Measurements from ENCODE around the gene GIT2. TPM values are rescaled to one million over a fixed set of nuclear protein-coding genes. Genes with fewer than 3 reads are reported as not detected.
"Not testable (repeated sequence)": the region's sequence is repeated elsewhere in the genome, so short reads cannot be mapped to it uniquely, and the experiment has no call there.

The GIT2 gene
- total RNA-seq, 1 donor from 2014 or later: 72.3 TPM

- H3K27ac Mint-ChIP-seq: no peak overlapping the region
- H3K27me3 Mint-ChIP-seq (ENCODE audit: low read depth): no peaks in the 10 kb centered on the region
- H3K4me3 Mint-ChIP-seq (ENCODE audit: low read depth): no peak overlapping the region
- H3K4me1 Mint-ChIP-seq (ENCODE audit: low read depth): peaks cover 3% of the 10 kb centered on the region
- intact Hi-C loops (cut with micrococcal nuclease): no loop called here
- H3K36me3 Mint-ChIP-seq (ENCODE audit: low read depth): peaks cover 73% of the 10 kb centered on the region
- H3K9me3 Mint-ChIP-seq: no peaks in the 10 kb centered on the region
- no peak for DNase-seq (ENCODE audit: low spot score)
Observed at GRCh38 chr12:110020956-110021355, 24.8 kb upstream of the GIT2 start.

GRCh38 chr12:110015132-110015531 lies 19.0 kb upstream of the GIT2 start:
- Mint-ChIP-seq H3K9me3 (no peaks in the 10 kb centered on the region), H3K36me3 (ENCODE audit: low read depth) (peaks cover 64% of the 10 kb centered on the region), H3K4me3 (ENCODE audit: low read depth) (peak overlapping the region; percentile 42), H3K27me3 (ENCODE audit: low read depth) (no peaks in the 10 kb centered on the region), H3K27ac (peak overlapping the region; percentile 85), H3K4me1 (ENCODE audit: low read depth) (peaks cover 39% of the 10 kb centered on the region)
- intact Hi-C loops (cut with micrococcal nuclease): no loop called here
- DNase-seq (ENCODE audit: low spot score): no peak

GRCh38 chr12:110012659-110013058 lies 16.5 kb upstream of the GIT2 start:
- no peaks in the 10 kb centered on the region for H3K9me3 Mint-ChIP-seq
- H3K36me3 Mint-ChIP-seq (ENCODE audit: low read depth): peaks cover 57% of the 10 kb centered on the region
- intact Hi-C loops (cut with micrococcal nuclease): no loop called here
- peaks cover 51% of the 10 kb centered on the region for H3K4me1 Mint-ChIP-seq (ENCODE audit: low read depth)
- no peak overlapping the region for H3K4me3 Mint-ChIP-seq (ENCODE audit: low read depth)
- DNase-seq (ENCODE audit: low spot score): no peak
- H3K27ac Mint-ChIP-seq: peak overlapping the region; percentile 74
- no peaks in the 10 kb centered on the region for H3K27me3 Mint-ChIP-seq (ENCODE audit: low read depth)

GRCh38 chr12:110012137-110012536 lies 16.0 kb upstream of the GIT2 start:
- Mint-ChIP-seq H3K9me3 (no peaks in the 10 kb centered on the region), H3K27ac (peak overlapping the region; percentile 74), H3K4me1 (ENCODE audit: low read depth) (peaks cover 51% of the 10 kb centered on the region), H3K36me3 (ENCODE audit: low read depth) (peaks cover 55% of the 10 kb centered on the region), H3K27me3 (ENCODE audit: low read depth) (no peaks in the 10 kb centered on the region), H3K4me3 (ENCODE audit: low read depth) (no peak overlapping the region)
- DNase-seq (ENCODE audit: low spot score): no peak
- intact Hi-C loops (cut with micrococcal nuclease): no loop called here

- DNase-seq (ENCODE audit: low spot score): no peak
Observed at GRCh38 chr12:110010853-110011723, 14.9 kb upstream of the GIT2 start.

GRCh38 chr12:110008681-110009398 lies 12.7 kb upstream of the GIT2 start:
- H3K27me3 Mint-ChIP-seq (ENCODE audit: low read depth); DNase-seq (ENCODE audit: low spot score); H3K4me3 Mint-ChIP-seq (ENCODE audit: low read depth); H3K9me3 Mint-ChIP-seq: not testable (repeated sequence)
- Mint-ChIP-seq H3K27ac (peak overlapping the region; percentile 67), H3K36me3 (ENCODE audit: low read depth) (peaks cover 53% of the 10 kb centered on the region), H3K4me1 (ENCODE audit: low read depth) (peaks cover 62% of the 10 kb centered on the region)
- intact Hi-C loops (cut with micrococcal nuclease): loop anchor here (5.0 kb wide), 1 partner anchor 37 kb away; no protein-coding TSS in a partner anchor

More at GRCh38 chr12:110010853-110011723, 14.9 kb upstream of the GIT2 start:
- peak overlapping the region; percentile 56 for H3K27ac Mint-ChIP-seq
- H3K27me3 Mint-ChIP-seq (ENCODE audit: low read depth): no peaks in the 10 kb centered on the region
- H3K4me1 Mint-ChIP-seq (ENCODE audit: low read depth): peaks cover 57% of the 10 kb centered on the region
- intact Hi-C loops (cut with micrococcal nuclease): no loop called here
- H3K4me3 Mint-ChIP-seq (ENCODE audit: low read depth): no peak overlapping the region
- H3K9me3 Mint-ChIP-seq: no peaks in the 10 kb centered on the region
- H3K36me3 Mint-ChIP-seq (ENCODE audit: low read depth): peaks cover 61% of the 10 kb centered on the region

- Mint-ChIP-seq H3K9me3 (no peaks in the 10 kb centered on the region), H3K4me1 (ENCODE audit: low read depth) (peaks cover 66% of the 10 kb centered on the region), H3K27me3 (ENCODE audit: low read depth) (no peaks in the 10 kb centered on the region), H3K36me3 (ENCODE audit: low read depth) (peaks cover 54% of the 10 kb centered on the region), H3K27ac (no peak overlapping the region), H3K4me3 (ENCODE audit: low read depth) (no peak overlapping the region)
- intact Hi-C loops (cut with micrococcal nuclease): loop anchor here (5.0 kb wide), 1 partner anchor 36 kb away; no protein-coding TSS in a partner anchor
- no peak for DNase-seq (ENCODE audit: low spot score)
Observed at GRCh38 chr12:110007881-110008280, 11.7 kb upstream of the GIT2 start.

- H3K4me3 Mint-ChIP-seq (ENCODE audit: low read depth): no peak overlapping the region
- peaks cover 50% of the 10 kb centered on the region for H3K36me3 Mint-ChIP-seq (ENCODE audit: low read depth)
- H3K4me1 Mint-ChIP-seq (ENCODE audit: low read depth): peaks cover 57% of the 10 kb centered on the region
- no peaks in the 10 kb centered on the region for H3K27me3 Mint-ChIP-seq (ENCODE audit: low read depth)
- no peaks in the 10 kb centered on the region for H3K9me3 Mint-ChIP-seq
- no peak for DNase-seq (ENCODE audit: low spot score)
- intact Hi-C loops (cut with micrococcal nuclease): loop anchor here (5.0 kb wide), 1 partner anchor 34 kb away; no protein-coding TSS in a partner anchor
- H3K27ac Mint-ChIP-seq: peak overlapping the region; percentile 26
Observed at GRCh38 chr12:110006115-110006514, 9.9 kb upstream of the GIT2 start.

GRCh38 chr12:110005319-110005973 lies 9.3 kb upstream of the GIT2 start:
- H3K27me3 Mint-ChIP-seq (ENCODE audit: low read depth): no peaks in the 10 kb centered on the region
- H3K4me1 Mint-ChIP-seq (ENCODE audit: low read depth): peaks cover 54% of the 10 kb centered on the region
- H3K4me3 Mint-ChIP-seq (ENCODE audit: low read depth): peak overlapping the region; percentile 6
- no peak for DNase-seq (ENCODE audit: low spot score)
- peak overlapping the region; percentile 29 for H3K27ac Mint-ChIP-seq
- peaks cover 51% of the 10 kb centered on the region for H3K36me3 Mint-ChIP-seq (ENCODE audit: low read depth)
- intact Hi-C loops (cut with micrococcal nuclease): loop anchor here (5.0 kb wide), 1 partner anchor 33 kb away; no protein-coding TSS in a partner anchor
- no peaks in the 10 kb centered on the region for H3K9me3 Mint-ChIP-seq

GRCh38 chr12:110004598-110004997 lies 8.4 kb upstream of the GIT2 start:
- no peak for DNase-seq (ENCODE audit: low spot score)
- intact Hi-C loops (cut with micrococcal nuclease): loop anchor here (5.0 kb wide), 2 partner anchors 33 to 292 kb away; partner anchors contain the start of gene FAM222A
- Mint-ChIP-seq H3K9me3 (no peaks in the 10 kb centered on the region), H3K27ac (no peak overlapping the region), H3K27me3 (ENCODE audit: low read depth) (no peaks in the 10 kb centered on the region), H3K4me1 (ENCODE audit: low read depth) (peaks cover 53% of the 10 kb centered on the region), H3K36me3 (ENCODE audit: low read depth) (peaks cover 49% of the 10 kb centered on the region), H3K4me3 (ENCODE audit: low read depth) (no peak overlapping the region)

GRCh38 chr12:110002676-110003515 lies 6.7 kb upstream of the GIT2 start:
- Mint-ChIP-seq H3K36me3 (ENCODE audit: low read depth) (peaks cover 41% of the 10 kb centered on the region), H3K27ac (peak overlapping the region; percentile 21), H3K4me3 (ENCODE audit: low read depth) (no peak overlapping the region), H3K9me3 (no peaks in the 10 kb centered on the region), H3K4me1 (ENCODE audit: low read depth) (peaks cover 54% of the 10 kb centered on the region), H3K27me3 (ENCODE audit: low read depth) (no peaks in the 10 kb centered on the region)
- intact Hi-C loops (cut with micrococcal nuclease): loop anchor here (5.0 kb wide), 2 partner anchors 34 to 291 kb away; partner anchors contain the start of gene FAM222A
- no peak for DNase-seq (ENCODE audit: low spot score)

GRCh38 chr12:110001596-110001995 lies 5.4 kb upstream of the GIT2 start:
- DNase-seq (ENCODE audit: low spot score): no peak
- Mint-ChIP-seq H3K4me3 (ENCODE audit: low read depth) (no peak overlapping the region), H3K9me3 (no peaks in the 10 kb centered on the region), H3K27me3 (ENCODE audit: low read depth) (no peaks in the 10 kb centered on the region), H3K27ac (no peak overlapping the region), H3K36me3 (ENCODE audit: low read depth) (peaks cover 30% of the 10 kb centered on the region), H3K4me1 (ENCODE audit: low read depth) (peaks cover 57% of the 10 kb centered on the region)
- intact Hi-C loops (cut with micrococcal nuclease): loop anchor here (5.0 kb wide), 2 partner anchors 36 to 289 kb away; partner anchors contain the start of gene FAM222A

Data from activated T-helper 2 cell treated with anti-CD3 and anti-CD28 coated beads, Interferon-gamma antibody, Interleukin-2, Interleukin-4, amounts not matched to agents 10 μg/mL and 5 μg/mL and 100 μg/mL, durations not matched to agents 14 hours and 24 hours and 36 hours (primary cell).